Cardiac fibroblast (primary cell): ENCODE results near the gene UBAC1.
"Not testable (repeated sequence)": the region's sequence is repeated elsewhere in the genome, so short reads cannot be mapped to it uniquely, and the experiment has no call there.

ENCODE experiments used
- DNase-seq, 2 donors: peaks; one replicate each; pipeline versions ENCODE4 v3.0.0 to v3.0.0-alpha.2; 2010; ENCODE audit warnings: low read depth in 2 of 2
- H3K4me3 ChIP-seq, 2 donors: replicated peaks in 1 of 2; 1 replicate in 1 of 2; 2 replicates in 1 of 2; pipeline ENCODE4 v1.5.1; 2011; ENCODE audit warnings: low read depth in 2 of 2, low read length in 2 of 2, mild to moderate bottlenecking in 2 of 2, moderate library complexity in 1 of 2
- TF ChIP-seq, protein P1 (sequence below): IDR thresholded peaks from one replicate; pipeline ENCODE4 v1.5.1; 2011; ENCODE audit warnings: low read depth, mild to moderate bottlenecking, low read length, inconsistent platforms

The UBAC1 gene

GRCh38 chr9:135955934-135956801 is 5.0 kb downstream of the UBAC1 start:
- TF ChIP-seq, protein P1, sequence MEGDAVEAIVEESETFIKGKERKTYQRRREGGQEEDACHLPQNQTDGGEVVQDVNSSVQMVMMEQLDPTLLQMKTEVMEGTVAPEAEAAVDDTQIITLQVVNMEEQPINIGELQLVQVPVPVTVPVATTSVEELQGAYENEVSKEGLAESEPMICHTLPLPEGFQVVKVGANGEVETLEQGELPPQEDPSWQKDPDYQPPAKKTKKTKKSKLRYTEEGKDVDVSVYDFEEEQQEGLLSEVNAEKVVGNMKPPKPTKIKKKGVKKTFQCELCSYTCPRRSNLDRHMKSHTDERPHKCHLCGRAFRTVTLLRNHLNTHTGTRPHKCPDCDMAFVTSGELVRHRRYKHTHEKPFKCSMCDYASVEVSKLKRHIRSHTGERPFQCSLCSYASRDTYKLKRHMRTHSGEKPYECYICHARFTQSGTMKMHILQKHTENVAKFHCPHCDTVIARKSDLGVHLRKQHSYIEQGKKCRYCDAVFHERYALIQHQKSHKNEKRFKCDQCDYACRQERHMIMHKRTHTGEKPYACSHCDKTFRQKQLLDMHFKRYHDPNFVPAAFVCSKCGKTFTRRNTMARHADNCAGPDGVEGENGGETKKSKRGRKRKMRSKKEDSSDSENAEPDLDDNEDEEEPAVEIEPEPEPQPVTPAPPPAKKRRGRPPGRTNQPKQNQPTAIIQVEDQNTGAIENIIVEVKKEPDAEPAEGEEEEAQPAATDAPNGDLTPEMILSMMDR: no peak
- H3K4me3 ChIP-seq: no peak overlapping the region
- DNase-seq: no peak

DNA sequence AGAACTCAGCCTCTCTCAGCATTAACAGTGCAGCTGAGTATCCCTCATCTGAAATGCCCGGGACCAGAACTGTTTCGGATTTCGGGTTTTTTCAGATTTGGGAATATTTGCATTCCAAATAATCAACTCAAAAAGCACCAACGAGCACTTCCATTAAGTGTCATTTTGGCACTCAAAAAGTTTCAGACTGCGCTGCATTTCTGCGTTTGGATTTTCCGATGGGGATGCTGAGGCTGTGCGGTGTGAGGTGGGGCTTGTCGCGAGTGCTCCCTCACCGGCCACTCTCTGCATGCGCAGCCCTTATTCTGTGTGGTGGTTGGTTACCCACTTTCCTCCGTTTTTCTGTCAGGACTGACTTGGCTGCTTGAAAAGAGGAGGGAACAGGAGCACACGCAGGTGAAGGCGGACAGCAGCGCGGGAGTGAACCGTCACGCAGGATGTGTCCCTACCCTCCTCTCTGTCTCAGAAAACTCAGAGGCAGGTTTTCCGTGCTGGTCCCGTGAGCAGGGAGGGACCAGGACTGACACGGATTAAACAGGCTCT is 8.4 kb downstream of the UBAC1 start:
- DNase-seq: no peak

GRCh38 chr9:135951889-135952663 is 9.1 kb downstream of the UBAC1 start:
- TF ChIP-seq, protein P1: no peak
- DNase-seq: peak in 1 of 2 donors; percentile 38
- no peak overlapping the region for H3K4me3 ChIP-seq

More for the DNA sequence above, 8.4 kb downstream of the UBAC1 start:
- TF ChIP-seq, protein P1: no peak
- no peak overlapping the region for H3K4me3 ChIP-seq

DNA sequence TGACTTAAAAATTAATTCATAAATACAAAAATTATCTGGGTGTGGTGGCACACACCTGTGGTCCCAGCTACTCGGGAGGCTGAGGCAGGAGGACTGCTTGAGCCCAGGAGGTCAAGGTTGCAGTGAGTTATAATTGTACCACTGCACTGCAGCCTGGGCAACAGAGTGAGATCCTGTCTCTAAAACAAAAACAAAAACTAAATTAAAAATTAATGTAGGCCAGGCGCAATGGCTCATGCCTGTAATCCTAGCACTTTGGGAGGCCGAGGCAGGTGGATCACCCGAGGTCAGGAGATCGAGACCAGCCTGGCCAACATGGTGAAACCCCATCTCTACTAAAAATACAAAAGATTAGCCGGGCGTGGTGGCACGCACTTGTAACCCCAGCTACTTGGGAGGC is 9.9 kb downstream of the UBAC1 start:
- not testable (repeated sequence) for H3K4me3 ChIP-seq, DNase-seq

GRCh38 chr9:135950841-135951240 is 10.3 kb downstream of the UBAC1 start:
- DNase-seq, H3K4me3 ChIP-seq: not testable (repeated sequence)

GRCh38 chr9:135950135-135950682 is 11.0 kb downstream of the UBAC1 start:
- DNase-seq: no peak
- TF ChIP-seq, protein P1: no peak
- no peak overlapping the region for H3K4me3 ChIP-seq

GRCh38 chr9:135949501-135950134 is 11.6 kb downstream of the UBAC1 start:
- H3K4me3 ChIP-seq: no peak overlapping the region
- DNase-seq: no peak
- TF ChIP-seq, protein P1: no peak
